ENCODE data around the gene SLC22A31. TPM values are rescaled to one million over a fixed set of nuclear protein-coding genes. Genes with fewer than 3 reads are reported as not detected.
A peak's percentile ranks its signal among the peaks of the same experiment; 100 is the strongest.

Gene SLC22A31
- total RNA-seq, 1 experiment from 2014 or later: 53.7 TPM

DNA sequence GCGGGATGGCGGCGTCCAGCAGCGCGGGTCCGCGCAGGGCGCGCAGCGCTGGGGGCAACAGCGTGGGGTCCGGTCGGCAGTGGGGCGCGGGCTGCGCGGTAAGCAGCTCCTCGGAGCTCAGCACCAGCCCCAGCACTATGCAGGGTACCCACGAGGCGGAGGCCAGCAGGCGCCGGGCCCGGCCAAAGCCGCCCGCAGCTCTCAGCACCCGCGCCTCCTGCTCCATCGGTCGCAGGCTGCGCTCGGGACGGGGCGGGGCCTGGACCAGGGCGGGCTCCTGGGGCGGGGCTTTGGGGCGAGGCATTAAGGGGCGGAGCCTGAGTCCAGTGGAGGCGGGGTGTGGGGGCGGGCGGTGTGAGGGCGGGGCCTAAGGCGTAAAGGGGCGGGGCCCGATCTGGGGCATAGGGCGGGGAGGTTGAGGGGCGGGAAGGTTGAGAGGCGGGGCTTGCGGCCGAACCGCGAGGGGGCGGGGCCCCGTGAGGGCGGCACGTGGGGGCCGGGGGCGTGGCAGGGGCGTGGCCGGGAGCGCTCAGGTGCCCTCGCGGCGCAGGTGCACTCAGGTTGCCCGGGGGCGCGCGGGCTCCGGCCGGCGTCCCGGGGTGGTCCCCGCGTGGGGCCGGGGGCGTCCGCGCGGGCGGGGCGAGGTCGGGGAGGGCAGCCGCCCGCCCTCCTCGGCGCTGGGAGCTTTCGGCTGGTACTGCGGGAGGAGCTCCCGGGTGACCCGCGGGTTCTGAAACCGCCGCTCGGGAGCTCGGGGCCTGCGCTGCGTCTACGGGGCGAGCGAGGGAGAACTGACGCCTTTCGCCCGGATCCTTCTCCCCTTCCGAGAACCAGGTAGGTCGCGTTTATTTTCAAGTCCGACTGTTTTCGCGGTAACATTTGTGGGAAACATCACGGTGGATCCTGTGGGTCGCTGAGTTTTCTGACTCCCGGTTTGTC lies 1.4 kb upstream of the SLC22A31 start (continued):
- no peak for TF ChIP-seq TCF7L2 (IDR thresholded peaks at IDR 0.05; ENCODE audit: borderline replicate concordance, extremely low read depth, insufficient read depth, insufficient read length)
- TF ChIP-seq SRF (IDR thresholded peaks at IDR 0.05; ENCODE audit: low read depth): no peak
- TF ChIP-seq EZH2phosphoT487 (IDR thresholded peaks at IDR 0.05; ENCODE audit: borderline replicate concordance): no peak
- TF ChIP-seq YY1 (IDR thresholded peaks at IDR 0.05; ENCODE audit: extremely low read depth, insufficient replicate concordance, low read depth, low read length): peak; percentile 14
- TF ChIP-seq ELF1 (IDR thresholded peaks at IDR 0.05; ENCODE audit: borderline replicate concordance, low read depth): no peak

DNA sequence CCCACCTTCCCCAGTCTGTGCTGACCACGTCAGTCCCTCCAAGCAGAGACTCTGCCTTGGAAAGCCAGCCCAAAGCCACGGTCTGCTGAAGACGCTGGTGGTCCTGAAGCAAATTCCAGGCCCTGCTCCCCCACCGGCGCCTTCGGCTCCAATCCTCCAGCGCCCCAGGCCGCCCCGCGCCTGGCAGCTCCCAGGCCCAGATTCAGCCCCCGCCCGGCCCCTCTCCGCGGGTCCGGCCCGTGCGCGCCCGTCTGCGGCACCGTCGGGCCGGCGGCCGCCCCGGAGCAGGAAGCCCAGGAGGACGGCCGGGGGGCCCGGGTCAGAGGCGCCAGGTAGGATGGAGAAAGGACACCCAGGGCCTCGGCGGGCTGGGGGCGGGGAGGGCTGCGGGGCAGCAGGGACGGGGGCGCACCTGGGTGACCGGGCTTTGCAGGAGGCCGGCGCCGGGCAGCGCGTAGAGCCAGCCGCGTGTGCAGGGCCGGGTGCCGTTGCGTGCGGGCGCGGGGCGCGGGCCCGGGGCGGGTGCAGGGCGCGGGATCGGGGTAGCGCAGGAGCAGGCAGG lies 594 bp upstream of the SLC22A31 start:
- TF ChIP-seq ZFX (IDR thresholded peaks at IDR 0.05) (peak; percentile 68; the same call in 1 of the 2 replicates), EGR1 (IDR thresholded peaks at IDR 0.05; ENCODE audit: low read depth) (no peak)
- TF ChIP-seq, protein P1, sequence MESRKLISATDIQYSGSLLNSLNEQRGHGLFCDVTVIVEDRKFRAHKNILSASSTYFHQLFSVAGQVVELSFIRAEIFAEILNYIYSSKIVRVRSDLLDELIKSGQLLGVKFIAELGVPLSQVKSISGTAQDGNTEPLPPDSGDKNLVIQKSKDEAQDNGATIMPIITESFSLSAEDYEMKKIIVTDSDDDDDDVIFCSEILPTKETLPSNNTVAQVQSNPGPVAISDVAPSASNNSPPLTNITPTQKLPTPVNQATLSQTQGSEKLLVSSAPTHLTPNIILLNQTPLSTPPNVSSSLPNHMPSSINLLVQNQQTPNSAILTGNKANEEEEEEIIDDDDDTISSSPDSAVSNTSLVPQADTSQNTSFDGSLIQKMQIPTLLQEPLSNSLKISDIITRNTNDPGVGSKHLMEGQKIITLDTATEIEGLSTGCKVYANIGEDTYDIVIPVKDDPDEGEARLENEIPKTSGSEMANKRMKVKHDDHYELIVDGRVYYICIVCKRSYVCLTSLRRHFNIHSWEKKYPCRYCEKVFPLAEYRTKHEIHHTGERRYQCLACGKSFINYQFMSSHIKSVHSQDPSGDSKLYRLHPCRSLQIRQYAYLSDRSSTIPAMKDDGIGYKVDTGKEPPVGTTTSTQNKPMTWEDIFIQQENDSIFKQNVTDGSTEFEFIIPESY (IDR thresholded peaks at IDR 0.05; ENCODE audit: extremely low read depth, insufficient replicate concordance, low read length): no peak
- Histone ChIP-seq H3K9ac (ENCODE audit: low read length) (peak overlapping the region; percentile 60), H3K36me3 (ENCODE audit: control insufficient read depth in 1 of 2, insufficient read depth in 2 of 2, low read length in 2 of 2) (no peaks in the 10 kb centered on the region), H3K9me2 (ENCODE audit: insufficient read depth) (no peaks in the 10 kb centered on the region), H3K4me1 (ENCODE audit: control insufficient read depth in 1 of 2, insufficient read depth in 2 of 2, low read length in 2 of 2) (peaks cover 5 to 22% of the 10 kb centered on the region in 2 experiments), H3K4me2 (ENCODE audit: low read length) (peak overlapping the region; percentile 75), H3K79me2 (ENCODE audit: insufficient read depth, low read length) (no peaks in the 10 kb centered on the region), H2AFZ (ENCODE audit: low read depth, low read length, poor library complexity, severe bottlenecking) (no peak overlapping the region), H3K27me3 (ENCODE audit: insufficient read depth, low read length) (no peaks in the 10 kb centered on the region), H3K9me3 (ENCODE audit: control insufficient read depth in 1 of 2, insufficient read depth in 1 of 2, low read depth in 1 of 2, low read length in 2 of 2) (no peaks in the 10 kb centered on the region), H4K20me1 (ENCODE audit: insufficient read depth) (no peaks in the 10 kb centered on the region), H3K27ac (ENCODE audit: low read depth, low read length) (peak overlapping the region; percentile 60; the same call in 1 of the 2 replicates), H3K4me3 (replicated peaks in 1 of 2; ENCODE audit: low read depth in 1 of 2, low read length in 2 of 2) (peak overlapping the region; percentile 53 to 57)
- POLR2A ChIA-PET: interaction anchor here (1.5 kb wide), 1 partner anchor 8 kb away, joined by 11 read pairs; no protein-coding TSS in a partner anchor
- CTCF ChIA-PET: interaction anchor here (0.9 to 1.4 kb wide), 3 partner anchors 8 to 30 kb away, joined by 3 to 4 read pairs (median 3); partner anchors contain the start of gene CDH15
- DNase-seq (ENCODE audit: low read depth, low spot score): no peak
- peak; percentile 35 for ATAC-seq
- intact Hi-C loops (cut with micrococcal nuclease): loop anchor here (2.0 kb wide), 1 partner anchor 30 kb away; the partner anchor contains the start of gene CDH15
- BruUV-seq (replicated peaks): no TSS peak
- RAD21 ChIA-PET (ENCODE audit: low non-redundant PET in 1 of 2, low total read pairs in 2 of 2, uncharacterized antibody in 2 of 2, unreplicated experiment in 2 of 2): interaction anchor here (0.7 to 1.5 kb wide), 2 partner anchors 8 to 9 kb away, joined by 3 to 8 read pairs; no protein-coding TSS in a partner anchor

Measured in HCT116 (cell line).